Measurements from ENCODE around the gene CTXN2.

The CTXN2 gene

GRCh38 chr15:48222627-48223026 lies 31.2 kb downstream of the CTXN2 start:
- DNase-seq (ENCODE audit: low read depth): no peak

- no peak for DNase-seq (ENCODE audit: low read depth)
Observed at GRCh38 chr15:48225771-48226170, 34.3 kb downstream of the CTXN2 start.

- no peak for DNase-seq (ENCODE audit: low read depth)
Observed at GRCh38 chr15:48230498-48230897, 39.0 kb downstream of the CTXN2 start.

GRCh38 chr15:48233246-48233645 lies 41.8 kb downstream of the CTXN2 start:
- DNase-seq (ENCODE audit: low read depth): no peak

GRCh38 chr15:48239334-48239733 lies 47.9 kb downstream of the CTXN2 start:
- no peak for DNase-seq (ENCODE audit: low read depth)

GRCh38 chr15:48242015-48242414 lies 50.5 kb downstream of the CTXN2 start:
- no peak for DNase-seq (ENCODE audit: low read depth)

GRCh38 chr15:48242535-48242934 lies 51.1 kb downstream of the CTXN2 start:
- DNase-seq (ENCODE audit: low read depth): no peak

GRCh38 chr15:48244921-48245320 lies 53.5 kb downstream of the CTXN2 start:
- no peak for DNase-seq (ENCODE audit: low read depth)

GRCh38 chr15:48248414-48248813 lies 56.9 kb downstream of the CTXN2 start:
- DNase-seq (ENCODE audit: low read depth): no peak

- peak; percentile 25 for DNase-seq (ENCODE audit: low read depth)
Observed at GRCh38 chr15:48250640-48251076, 59.2 kb downstream of the CTXN2 start.

- DNase-seq (ENCODE audit: low read depth): no peak
Observed at GRCh38 chr15:48253172-48253571, 61.7 kb downstream of the CTXN2 start.
